22Rv1 (cell line): ENCODE measurements around the gene TLL2.

Experiments
- CTCF ChIP-seq: fragments of 450-650 bp; IDR thresholded peaks from 2 replicates; pipeline ENCODE4 v1.5.1; 2017; ENCODE audit warnings: mild to moderate bottlenecking
- ZFX ChIP-seq: fragments of 450-650 bp; IDR thresholded peaks from 2 replicates; pipeline ENCODE4 v1.6.1; 2017; ENCODE audit warnings: antibody characterized with exemption, borderline replicate concordance

GRCh38 chr10:96378741-96379140 lies 135.0 kb downstream of the TLL2 start:
- no peak for TF ChIP-seq CTCF
- no peak for TF ChIP-seq ZFX
